Measurements from ENCODE around the gene B3GNT3. TPM values are rescaled to one million over a fixed set of nuclear protein-coding genes. Genes with fewer than 3 reads are reported as not detected.
"Not testable (repeated sequence)": the region's sequence is repeated elsewhere in the genome, so short reads cannot be mapped to it uniquely, and the experiment has no call there.

Gene B3GNT3
- total RNA-seq, 1 experiment from 2014 or later = not detected

DNA sequence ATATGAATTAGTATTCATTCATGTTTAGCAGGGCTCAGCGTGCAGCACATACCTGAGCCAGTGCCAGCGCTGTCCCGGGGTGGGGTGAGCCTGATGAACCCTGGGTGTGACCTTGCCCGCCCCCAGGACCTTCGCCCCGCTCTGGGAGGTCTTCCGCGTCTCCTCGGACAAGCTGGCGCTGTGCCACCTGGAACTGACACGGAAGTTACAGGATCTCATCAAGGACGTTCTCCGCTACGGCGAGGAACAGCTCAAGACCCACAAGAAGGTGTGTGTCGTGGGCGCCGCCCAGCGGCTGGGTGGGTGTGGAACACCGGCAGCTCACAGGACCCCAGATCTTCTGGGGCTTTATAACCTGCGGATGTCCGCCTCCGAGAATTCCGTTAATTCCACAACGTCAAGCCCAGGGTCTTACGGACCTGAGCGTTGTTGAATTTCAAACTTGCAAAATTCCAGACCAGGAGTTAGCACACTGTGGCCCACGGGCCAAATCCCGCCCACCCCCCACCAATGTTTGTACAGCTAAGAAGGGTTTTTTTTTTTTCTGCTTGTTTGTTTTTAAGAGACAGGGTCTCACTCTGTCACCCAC is 28.3 kb upstream of the B3GNT3 start:
- DNase-seq (ENCODE audit: low spot score) = peak; percentile 81

DNA sequence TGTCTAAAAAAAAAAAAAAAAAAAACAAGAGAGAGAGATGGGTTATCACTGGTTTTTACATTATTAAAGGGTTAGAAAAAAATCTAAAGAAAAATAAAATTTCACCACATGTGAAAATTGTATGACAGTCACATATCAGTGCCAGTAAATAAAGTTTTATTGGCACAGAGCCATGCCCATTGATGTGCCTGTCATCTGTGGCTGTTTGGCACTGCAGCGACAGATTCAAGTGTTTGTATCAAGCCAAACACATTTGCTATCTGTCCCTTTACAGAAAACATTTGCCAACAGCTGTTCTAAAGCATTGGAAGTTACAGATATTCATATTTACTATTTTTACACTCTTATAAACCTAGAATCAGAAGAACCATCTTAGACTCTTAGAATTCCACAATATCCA is 27.4 kb upstream of the B3GNT3 start:
- DNase-seq (ENCODE audit: low spot score) = no peak

DNA sequence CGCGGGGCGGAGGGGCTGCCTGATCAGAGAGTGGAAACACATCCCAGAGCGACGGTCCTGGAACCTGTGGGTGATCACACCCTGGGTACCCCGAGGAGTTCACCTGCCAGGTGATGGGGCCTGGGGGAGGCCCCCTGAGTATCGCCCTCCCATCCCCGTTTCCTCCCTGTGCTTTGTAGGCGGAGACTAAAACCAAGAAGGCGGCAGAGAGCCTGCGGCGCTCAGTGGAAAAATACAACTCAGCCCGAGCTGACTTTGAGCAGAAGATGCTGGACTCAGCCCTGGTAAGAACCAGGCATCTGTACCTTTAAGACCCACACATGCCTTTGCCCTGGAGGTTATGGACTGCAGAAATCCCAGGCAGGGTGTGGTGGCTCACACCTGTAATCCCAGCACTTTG is 24.3 kb upstream of the B3GNT3 start:
- DNase-seq (ENCODE audit: low spot score) = no peak

DNA sequence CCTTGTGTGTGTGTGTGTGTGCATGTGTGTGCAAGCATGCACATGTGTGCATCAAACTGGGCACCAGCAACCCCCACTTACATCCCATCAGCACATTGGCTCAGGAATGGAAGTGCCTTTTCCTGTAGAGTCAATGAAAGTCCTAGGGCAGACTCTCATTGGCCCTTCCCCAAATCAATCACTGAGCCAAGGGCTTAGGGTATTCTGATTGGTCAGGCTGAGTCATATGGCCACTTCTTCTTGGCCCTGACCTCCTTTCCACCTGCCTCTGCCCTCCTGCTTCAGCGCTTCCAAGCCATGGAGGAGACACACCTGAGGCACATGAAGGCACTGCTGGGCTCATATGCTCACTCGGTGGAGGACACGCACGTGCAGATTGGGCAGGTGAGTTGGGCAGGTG is 22.8 kb upstream of the B3GNT3 start:
- no peak for DNase-seq (ENCODE audit: low spot score)

DNA sequence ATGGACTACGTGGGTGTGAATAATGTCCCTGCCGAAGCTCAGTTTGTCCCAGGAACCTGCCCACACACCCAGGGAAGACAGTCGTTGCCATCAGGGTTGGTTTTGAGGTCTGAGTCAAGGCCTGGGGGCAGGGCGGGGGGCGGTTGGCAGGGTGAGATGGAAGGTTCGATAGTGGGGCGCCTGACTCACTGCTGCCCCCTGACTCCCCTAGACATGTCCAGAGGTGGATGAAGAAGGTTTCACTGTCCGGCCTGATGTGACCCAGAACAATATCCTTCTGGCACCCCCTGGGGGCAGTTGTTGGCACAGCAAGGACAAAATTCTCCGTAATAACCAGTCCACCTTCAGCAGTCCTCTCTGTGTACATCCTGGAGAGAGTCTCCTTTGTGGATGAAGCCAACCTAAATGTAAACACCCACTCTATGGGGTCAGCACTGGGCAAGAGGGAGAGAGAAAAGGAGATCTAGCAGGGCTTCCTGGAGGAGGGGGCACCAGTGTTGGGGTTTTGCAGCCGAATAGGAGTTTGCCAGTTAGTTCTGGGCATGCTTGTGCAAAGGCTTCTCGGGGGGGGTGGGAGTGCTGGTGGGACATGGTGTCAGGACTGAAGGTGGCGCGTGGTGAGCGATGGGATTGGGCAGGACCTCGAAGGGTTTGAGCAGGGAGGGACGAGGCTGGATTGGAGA is 19.6 kb upstream of the B3GNT3 start:
- peak; percentile 62 for DNase-seq (ENCODE audit: low spot score)

DNA sequence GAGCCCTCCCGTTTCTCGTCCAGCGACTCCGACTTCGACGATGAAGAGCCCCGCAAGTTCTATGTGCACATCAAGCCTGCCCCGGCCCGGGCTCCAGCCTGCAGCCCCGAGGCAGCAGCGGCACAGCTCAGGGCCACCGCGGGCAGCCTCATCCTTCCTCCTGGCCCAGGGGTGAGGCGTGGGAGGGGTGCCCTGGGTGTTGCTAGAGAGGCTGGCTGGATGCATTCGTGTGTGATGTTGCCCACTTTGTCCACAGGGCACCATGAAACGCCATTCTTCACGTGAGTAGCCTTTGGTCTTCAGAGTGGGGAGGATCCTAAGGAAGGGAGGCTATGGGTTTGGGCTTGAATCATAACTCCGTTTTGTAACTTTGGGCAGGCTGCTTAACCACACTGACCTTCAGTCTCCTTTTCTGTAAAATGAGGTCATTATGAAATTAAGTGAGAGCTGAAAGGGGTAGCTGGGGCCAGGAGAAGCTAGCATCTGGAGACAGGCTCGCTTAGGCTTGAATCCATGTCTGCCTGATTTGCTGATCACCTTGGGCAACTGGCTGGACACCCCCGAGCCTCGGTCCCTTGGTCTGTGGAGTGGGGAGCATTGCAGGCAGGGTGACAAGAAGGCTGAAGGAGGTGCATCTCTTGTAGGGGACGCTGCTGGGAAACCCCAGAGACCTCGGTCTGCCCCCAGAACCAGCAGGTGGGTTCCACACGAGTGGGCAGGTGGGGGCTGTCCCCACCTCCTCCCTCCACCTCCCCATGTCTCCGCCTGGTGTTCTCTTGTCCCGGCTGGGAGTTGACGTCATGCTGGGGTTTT is 18.7 kb upstream of the B3GNT3 start:
- DNase-seq (ENCODE audit: low spot score) = no peak

DNA sequence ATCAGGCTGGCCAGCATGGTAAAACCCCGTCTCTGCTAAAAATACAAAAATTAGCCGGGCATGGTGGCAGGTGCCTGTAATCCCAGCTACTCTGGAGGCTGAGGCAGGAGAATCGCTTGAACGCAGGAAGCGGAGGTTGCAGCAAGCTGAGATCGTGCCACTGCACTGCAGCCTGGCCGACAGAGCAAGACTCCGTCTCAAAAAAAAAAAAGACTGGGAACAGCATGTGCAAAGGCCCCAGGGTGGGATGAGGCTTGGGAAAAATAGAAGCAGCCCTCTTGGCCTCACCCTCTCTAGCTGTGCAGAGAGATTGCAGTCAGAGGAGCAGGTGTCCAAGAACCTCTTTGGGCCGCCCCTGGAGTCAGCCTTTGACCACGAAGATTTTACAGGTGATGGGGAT is 17.1 kb upstream of the B3GNT3 start:
- DNase-seq (ENCODE audit: low spot score) = not testable (repeated sequence)

DNA sequence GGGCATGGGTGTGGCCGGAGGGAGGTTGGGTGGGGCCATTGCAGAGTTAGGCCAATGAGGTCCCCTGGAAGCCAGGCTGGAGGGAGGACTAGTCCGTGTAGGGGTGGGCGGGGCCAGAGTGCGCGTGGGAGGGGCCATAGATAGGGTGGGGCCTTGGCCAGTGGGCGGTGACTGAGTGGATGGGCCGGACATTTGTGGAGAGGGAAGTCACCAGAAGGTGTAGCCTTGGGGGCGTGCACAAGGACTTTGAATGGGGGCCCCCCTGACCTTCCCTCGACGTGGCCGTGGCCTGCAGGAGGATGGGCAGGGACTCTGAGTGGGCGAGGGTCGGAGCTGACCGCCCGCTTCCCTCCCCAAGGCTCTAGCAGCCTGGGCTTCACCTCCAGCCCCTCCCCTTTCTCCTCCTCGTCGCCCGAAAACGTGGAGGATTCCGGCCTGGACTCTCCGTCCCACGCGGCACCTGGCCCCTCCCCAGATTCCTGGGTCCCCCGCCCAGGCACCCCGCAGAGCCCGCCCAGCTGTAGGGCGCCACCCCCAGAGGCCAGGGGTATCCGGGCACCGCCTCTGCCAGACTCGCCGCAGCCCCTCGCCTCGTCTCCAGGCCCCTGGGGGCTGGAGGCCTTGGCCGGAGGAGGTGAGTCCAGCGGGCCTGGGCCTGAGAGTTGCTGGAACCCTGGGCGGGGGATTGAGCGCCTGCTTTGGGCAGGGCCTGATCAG is 16.5 kb upstream of the B3GNT3 start:
- DNase-seq (ENCODE audit: low spot score) = peak; percentile 43

DNA sequence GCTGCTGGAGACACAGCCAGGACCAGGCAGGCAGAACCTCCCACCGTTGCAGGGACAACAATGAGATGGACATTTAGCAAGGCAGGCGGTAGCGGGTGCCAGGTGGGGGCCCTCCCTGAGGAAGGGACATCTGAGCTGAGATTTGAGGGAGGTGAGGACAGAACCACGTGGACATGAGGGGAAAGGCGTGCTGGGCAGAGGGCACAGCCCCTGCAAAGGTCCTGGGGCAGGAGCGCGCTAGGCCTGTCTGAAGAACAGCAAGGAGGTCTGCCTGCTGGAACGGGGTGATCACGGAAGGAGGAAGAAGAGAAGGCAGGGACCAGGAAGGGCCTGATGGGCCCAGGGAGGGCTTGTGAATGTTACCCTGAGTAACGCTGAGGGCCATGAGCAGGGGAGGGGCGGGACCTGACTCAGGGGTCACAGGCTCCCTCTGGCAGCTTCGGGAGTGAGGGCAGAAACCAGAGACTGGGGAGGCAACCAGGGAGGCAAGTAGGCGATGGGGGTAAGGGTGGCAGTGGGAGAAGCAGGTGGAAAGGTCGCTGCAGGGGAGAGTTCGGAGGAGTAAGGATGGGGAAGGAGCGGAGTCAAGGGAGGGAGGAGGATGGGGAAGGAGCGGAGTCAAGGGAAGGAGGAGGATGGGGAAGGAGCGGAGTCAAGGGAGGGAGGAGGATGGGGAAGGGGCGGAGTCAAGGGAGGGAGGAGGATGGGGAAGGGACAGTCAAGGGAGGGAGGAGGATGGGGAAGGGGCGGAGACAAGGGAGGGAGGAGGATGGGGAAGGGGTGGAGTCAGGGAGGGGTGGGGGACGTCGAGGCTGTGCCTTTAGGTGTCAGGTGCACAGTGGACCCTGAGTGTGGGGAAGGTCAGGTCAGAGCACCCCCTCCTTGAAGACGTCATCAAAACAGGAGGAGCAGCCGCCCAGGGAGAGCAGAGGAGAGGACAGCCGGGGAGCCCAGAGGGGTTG is 15.7 kb upstream of the B3GNT3 start:
- no peak for DNase-seq (ENCODE audit: low spot score)

DNA sequence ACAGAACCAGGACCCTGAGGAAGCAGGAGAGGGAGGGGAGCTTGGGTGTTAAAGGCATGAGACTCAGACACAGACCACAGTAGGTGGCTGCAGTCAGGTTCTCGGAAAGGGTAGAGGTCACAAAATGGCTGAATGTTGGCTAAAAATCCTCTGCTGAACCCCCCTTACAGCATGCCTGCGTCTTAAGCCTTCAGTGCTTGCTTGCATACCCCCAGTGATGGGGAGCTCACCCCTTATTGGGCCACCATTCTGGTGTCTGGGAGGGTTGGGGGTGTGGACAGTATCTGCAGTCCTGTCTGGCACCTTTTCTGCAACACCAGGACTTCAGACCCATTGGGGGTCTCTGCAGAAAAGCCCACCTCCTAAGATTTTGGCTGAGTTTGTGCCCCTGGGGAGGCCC is 14.2 kb upstream of the B3GNT3 start:
- DNase-seq (ENCODE audit: low spot score) = no peak

DNA sequence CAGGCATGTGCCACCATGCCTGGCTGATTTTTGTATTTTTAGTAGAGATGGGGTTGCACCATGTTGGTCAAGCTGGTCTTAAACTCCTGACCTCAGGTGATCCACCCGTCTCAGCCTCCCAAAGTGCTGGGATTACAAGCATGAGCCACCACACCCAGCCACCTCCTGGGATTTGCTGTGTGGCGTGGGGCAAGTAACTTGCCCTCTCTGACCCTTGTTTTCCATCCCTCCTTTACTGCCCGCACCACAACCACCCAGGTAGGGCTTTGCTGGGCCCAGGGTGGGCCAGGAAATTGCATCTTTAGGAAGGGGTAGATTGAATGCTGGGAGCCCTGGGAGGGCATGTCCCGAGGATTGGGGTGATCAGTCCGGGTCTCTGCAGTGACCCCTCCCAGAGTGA is 11.2 kb upstream of the B3GNT3 start:
- not testable (repeated sequence) for DNase-seq (ENCODE audit: low spot score)

DNA sequence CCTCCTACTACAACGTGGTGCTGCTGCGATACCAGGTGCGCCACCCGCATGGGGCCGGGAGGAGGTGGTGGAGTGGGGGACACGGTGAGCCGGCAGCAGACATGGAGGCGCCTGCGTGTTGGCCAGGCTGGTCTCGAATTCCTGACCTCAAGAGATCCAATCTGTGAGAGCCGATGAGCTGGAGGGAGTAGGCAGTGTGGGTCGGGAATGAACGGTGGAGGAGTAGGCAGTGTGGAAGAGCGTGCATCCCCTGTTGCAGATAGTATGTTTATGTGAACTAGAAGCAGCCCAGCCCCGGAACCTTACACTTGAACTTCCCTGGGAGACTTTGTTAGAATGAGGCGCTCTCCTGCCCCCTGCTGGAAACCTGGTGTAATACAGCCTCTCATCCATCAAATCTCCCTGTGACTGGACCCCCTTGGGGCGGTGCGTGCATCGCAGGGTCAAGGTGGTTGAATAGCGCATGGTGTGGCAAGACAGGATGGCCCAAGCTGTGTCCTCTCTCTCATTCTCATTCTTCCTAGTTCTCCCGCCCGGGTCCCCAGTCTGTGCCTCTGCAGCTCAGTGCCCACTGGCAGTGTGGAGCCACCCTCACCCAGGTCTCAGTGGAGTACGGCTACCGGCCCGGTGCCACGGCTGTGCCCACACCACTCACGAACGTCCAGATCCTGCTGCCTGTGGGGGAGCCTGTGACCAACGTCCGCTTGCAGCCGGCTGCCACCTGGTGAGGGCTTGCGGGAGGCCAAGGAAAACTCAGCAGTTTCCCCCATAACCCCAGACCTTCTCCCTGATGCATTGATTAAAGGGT is 10.5 kb upstream of the B3GNT3 start:
- peak; percentile 70 for DNase-seq (ENCODE audit: low spot score)

DNA sequence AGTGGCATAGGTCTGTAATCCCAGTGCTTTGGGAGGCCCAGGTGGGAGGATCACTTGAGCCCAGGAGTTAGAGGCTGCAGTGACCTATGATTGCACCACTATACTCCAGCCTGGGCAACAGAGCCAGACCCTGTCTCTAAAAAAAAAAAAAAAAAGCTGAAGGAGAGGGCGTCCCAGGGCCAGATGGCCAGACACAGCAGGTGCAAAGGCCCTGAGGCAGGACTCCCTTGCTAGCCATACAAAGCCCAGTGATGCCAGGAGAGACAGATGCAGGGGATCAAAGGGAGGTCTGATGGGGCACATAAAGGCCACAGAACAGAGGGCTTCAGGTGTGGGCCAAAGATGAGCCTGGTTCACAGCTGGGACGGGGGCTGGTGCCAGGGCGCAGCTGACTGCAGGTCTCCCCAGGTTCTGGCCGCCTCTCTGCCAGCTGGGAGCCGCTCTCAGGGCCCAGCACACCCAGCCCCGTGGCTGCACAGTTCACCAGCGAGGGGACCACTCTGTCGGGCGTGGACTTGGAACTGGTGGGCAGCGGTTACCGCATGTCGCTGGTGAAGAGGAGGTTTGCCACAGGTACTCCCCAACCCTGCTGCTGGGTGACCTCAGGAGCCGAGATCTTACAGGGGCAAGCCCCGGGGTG is 7.5 kb upstream of the B3GNT3 start:
- no peak for DNase-seq (ENCODE audit: low spot score)

DNA sequence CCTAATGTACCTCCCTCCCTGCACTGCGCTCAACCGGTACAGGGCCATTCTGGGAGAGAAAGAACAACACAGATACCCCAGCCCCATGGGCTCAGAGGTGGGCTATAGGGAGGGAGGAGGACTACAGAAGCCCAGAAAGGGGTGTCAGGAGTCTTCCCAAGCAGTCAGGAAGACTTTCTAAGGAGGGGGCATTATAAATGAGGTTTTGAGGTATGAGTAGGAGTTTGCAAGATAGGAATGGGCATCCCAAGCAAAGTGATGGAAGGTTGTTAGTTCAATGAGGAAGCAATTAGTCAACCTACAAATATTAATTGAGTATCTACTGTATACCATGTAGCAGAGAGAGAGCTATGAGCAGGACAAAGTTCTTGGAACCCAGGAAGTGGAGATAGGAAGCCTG is 6.3 kb upstream of the B3GNT3 start:
- no peak for DNase-seq (ENCODE audit: low spot score)

DNA sequence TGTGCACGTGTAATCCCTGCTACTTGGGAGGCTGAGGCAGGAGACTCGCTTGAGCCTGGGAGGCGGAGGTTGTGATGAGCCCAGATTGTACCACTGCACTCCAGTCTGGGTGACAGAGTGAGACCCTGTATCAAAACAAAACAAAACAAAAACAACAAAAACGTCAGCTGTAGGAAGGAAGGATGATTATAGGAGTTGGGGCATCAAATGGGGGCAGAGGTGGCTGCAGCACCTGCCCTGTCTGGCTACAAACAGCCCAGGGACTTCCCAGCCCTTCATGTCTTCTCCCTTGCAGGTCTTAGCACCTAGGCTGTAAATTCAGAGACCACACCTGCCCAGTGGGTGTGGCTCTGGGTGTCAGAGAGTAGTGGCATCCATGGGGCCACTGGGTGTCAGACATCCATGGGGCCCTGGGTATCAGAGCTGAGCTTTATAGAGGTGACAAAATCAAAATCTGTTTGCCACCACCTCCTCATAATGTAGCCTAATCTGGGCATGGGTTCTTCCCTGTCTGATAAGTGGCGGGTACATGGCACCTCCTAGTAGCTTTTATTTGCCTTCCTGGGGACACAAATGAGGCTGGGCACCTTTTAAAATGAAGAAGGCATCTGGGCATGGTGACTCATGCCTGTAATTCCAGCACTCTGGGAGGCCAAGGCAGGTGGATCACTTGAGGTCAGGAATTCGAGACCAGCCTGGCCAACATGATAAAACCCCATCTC is 4.7 kb upstream of the B3GNT3 start:
- DNase-seq (ENCODE audit: low spot score) = no peak

DNA sequence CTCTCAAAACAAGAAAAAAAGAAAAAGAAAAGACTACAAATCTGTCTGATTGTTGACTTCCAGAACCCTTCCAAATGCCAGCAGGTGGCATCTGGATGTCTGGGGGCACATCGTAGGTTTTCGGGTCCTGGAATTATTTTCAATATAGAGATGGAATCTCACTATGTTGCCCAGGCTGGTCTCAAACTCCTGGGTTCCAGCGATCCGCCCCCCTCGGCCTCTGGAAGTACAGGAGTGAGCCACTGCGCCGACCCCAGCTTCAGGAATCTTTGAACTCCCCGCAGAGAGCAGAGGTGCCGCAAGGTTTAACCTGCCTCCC is 567 bp upstream of the B3GNT3 start:
- no peak for DNase-seq (ENCODE audit: low spot score)

DNA sequence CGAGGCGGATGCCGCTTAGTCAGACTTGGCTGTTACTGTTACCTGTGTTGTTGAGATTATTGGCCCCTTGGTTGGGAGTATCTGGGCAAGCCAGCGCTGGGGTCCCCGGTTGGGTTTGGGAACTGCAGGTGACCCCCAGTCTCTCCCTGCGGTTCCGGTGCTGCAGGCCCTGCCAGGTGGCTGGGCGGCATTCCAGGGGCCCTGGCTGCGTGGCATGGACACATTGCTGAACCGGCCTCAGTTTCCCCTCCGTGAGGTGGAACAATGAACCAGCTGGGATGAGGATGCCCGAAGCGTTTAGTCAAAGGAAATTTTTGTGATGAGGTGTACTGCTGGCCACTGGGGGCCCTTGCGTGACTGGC is 538 bp downstream of the B3GNT3 start:
- DNase-seq (ENCODE audit: low spot score) = no peak

DNA sequence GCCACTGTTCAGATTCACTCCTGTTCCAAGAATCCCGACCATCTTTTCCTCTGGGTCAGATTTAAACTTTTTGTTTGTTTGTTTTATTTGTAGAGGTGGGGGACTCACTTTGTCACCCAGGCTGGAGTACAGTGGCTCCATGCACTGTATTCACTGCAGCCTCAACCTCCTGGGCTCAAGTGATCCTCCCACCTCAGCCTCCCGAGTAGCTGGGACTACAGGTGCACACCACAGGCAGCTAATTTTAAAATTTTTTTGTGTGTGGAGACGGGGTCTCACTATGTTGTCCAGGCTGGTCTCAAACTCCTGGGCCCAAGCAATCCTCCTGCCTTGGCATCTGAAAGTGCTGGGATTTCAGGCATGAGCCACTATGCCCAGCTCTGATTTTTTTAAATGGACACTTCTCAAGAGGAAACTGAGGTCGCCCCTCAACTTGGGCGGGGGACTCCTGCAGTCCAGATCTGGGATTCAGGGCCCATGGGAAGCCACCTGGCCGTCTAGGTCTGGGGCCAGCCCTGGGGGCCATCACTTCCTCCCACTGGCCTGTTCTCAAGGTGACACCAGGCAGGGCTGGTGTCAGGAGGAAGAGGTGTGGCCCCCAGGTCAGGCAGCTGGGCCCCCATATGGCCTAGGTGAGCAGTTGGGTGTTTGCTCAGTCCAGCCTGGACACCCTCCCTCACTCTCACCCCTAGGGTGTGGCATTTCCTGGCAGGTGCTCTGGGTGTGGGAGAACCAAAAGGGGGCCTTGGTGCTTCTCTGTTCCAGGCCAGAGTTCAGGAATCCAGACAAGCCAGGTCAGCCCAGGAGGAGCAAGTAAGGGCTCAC is 1.3 kb downstream of the B3GNT3 start:
- no peak for DNase-seq (ENCODE audit: low spot score)

Data from A172 (cell line).